Measurements from ENCODE around the gene LDLR.

The LDLR gene

DNA sequence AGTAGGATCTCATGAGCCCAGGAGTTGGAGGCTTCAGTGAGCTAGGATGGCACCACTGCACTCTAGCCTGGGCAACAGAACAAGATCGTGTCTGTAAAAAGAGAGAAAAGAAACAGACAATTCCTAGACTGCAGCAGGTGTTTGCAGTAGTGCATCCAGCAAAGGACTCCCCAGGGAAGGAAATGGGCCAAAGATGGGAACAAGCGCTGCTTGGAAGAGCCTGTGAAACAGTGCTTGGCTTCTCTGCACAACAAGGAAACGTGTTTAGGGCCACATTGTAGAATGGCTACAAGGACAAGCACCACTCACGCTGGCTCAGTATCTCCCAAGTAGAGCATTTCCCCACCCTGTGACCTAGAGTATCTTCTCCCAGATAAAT is 35.5 kb upstream of the LDLR start:
- FAIRE-seq (peak; percentile 57), DNase-seq (ENCODE audit: insufficient read length, low spot score) (no peak)
- TF ChIP-seq PAX5 (IDR thresholded peaks at IDR 0.05; ENCODE audit: insufficient read depth, low read length, severe bottlenecking) (no peak), SPI1 (IDR thresholded peaks at IDR 0.05; ENCODE audit: low read depth, low read length) (no peak), TAF1 (IDR thresholded peaks at IDR 0.05; ENCODE audit: low read depth, low read length) (no peak), POU2F2 (IDR thresholded peaks at IDR 0.05; ENCODE audit: low read depth, low read length) (no peak), POLR2A (IDR thresholded peaks at IDR 0.05; ENCODE audit: low read depth, low read length) (no peak), POLR2AphosphoS5 (IDR thresholded peaks at IDR 0.05; ENCODE audit: low read depth, low read length) (no peak)

DNA sequence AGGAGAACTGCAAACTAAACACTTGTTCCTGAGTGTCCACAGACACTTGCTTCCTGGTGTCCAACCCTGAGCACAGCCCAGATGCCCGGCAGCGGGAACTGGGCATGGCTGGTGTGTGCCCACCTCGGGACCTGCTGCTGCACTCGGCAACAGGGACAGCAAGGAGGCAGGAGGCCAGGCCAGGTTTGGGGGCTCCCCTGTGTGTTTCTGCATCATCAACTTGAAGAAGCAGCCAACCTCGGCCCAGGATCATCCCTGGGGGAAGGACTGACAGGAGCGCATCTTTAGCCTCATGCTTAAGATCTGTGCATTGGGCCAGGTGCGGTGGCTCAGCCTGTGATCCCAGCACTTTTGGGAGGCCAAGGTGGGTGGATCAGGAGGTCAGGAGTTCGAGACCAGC is 35.1 kb upstream of the LDLR start:
- TF ChIP-seq TAF1 (IDR thresholded peaks at IDR 0.05; ENCODE audit: low read depth, low read length) (no peak), POLR2AphosphoS5 (IDR thresholded peaks at IDR 0.05; ENCODE audit: low read depth, low read length) (no peak), POU2F2 (IDR thresholded peaks at IDR 0.05; ENCODE audit: low read depth, low read length) (no peak), PAX5 (IDR thresholded peaks at IDR 0.05; ENCODE audit: insufficient read depth, low read length, severe bottlenecking) (no peak), POLR2A (IDR thresholded peaks at IDR 0.05; ENCODE audit: low read depth, low read length) (no peak), SPI1 (IDR thresholded peaks at IDR 0.05; ENCODE audit: low read depth, low read length) (no peak)
- FAIRE-seq (no peak), DNase-seq (ENCODE audit: insufficient read length, low spot score) (no peak)

DNA sequence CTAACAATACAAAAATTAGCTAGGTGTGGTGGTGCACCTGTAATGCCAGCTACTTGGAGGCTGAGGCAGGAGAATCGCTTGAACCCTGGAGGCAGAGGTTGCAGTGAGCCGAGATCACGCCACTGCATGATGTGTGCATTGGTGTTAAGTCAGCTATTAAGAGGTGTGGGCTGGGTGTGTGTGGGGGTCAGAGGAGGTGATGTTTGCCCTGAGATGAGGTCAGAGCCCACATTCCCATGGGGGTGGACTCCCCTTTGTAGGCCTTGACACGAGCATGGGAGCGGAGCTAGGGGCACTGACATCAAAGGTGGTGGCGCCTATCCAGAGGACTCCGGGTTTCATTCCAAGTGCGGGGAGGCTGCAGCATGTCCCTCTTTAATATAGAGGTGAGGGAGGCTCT is 34.6 kb upstream of the LDLR start:
- TF ChIP-seq POU2F2 (IDR thresholded peaks at IDR 0.05; ENCODE audit: low read depth, low read length) (no peak), POLR2AphosphoS5 (IDR thresholded peaks at IDR 0.05; ENCODE audit: low read depth, low read length) (no peak), TAF1 (IDR thresholded peaks at IDR 0.05; ENCODE audit: low read depth, low read length) (no peak), PAX5 (IDR thresholded peaks at IDR 0.05; ENCODE audit: insufficient read depth, low read length, severe bottlenecking) (no peak), POLR2A (IDR thresholded peaks at IDR 0.05; ENCODE audit: low read depth, low read length) (no peak), SPI1 (IDR thresholded peaks at IDR 0.05; ENCODE audit: low read depth, low read length) (no peak)
- FAIRE-seq (no peak), DNase-seq (ENCODE audit: insufficient read length, low spot score) (no peak)

DNA sequence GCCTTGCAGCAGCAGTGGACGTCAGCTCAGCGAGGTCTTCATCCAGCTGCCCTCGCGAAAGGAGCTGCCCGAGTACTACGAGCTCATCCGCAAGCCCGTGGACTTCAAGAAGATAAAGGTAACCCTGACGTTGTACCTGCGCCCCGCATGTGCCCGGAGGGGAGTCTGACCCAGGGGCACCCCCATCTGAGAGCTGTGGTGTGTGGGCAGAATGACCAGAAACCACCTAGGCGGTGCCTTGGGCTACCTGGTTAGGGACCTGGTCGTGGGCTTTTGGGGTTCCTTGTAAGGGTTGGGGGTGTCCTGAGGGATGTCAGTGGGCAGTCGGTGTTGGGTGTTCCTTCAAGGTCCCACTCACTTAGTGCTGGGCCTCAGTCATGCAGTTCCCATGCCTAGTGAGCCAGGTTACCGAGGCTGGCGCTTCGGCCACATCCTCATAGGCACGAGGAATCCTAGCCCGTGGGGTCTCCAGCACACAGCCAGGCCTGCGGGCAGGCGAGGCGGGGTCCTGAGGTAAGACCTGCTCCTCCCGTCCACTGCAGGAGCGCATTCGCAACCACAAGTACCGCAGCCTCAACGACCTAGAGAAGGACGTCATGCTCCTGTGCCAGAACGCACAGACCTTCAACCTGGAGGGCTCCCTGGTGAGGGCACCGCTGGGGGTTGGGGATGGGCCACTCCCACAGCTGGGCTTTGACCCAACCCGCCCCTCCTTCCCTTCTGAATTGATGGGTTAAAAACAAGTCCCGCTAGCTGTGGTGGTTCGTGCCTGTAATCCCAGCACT is 30.8 kb upstream of the LDLR start:
- no peak for TF ChIP-seq PAX5 (IDR thresholded peaks at IDR 0.05; ENCODE audit: insufficient read depth, low read length, severe bottlenecking)
- no peak for TF ChIP-seq SPI1 (IDR thresholded peaks at IDR 0.05; ENCODE audit: low read depth, low read length)
- TF ChIP-seq TAF1 (IDR thresholded peaks at IDR 0.05; ENCODE audit: low read depth, low read length) = no peak
- FAIRE-seq (no peak), DNase-seq (ENCODE audit: insufficient read length, low spot score) (no peak)

DNA sequence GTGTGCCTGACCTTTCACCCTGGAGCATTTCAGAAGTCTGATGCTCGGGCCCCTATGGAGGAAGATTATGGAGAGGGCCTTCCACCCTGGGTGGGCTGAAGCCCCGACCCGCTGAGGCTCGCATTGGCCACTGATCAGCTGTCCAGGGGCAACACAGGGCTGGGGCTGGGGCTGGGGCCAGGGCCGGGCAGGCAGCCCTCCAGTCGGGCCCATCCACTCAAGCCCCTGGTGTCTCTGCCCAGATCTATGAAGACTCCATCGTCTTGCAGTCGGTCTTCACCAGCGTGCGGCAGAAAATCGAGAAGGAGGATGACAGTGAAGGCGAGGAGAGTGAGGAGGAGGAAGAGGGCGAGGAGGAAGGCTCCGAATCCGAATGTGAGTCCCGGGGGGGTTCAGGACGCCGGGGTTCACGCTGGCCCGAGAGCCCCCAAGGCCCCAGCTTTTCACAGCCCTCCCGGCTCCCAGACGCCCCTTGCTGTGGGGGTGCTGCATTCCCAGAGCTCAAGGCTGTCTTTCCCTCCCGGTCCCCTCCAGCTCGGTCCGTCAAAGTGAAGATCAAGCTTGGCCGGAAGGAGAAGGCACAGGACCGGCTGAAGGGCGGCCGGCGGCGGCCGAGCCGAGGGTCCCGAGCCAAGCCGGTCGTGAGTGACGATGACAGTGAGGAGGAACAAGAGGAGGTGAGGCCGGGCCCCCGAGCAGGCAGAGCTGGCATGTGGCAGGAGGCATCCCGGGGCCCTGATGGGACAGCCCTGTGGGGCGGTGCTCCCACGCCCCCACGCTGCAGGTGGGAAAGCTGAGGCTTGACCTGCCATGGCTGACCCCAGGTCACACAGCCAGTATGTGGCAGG is 29.5 kb upstream of the LDLR start:
- no peak for DNase-seq (ENCODE audit: insufficient read length, low spot score)
- FAIRE-seq = no peak
- TF ChIP-seq POU2F2 (IDR thresholded peaks at IDR 0.05; ENCODE audit: low read depth, low read length) (no peak), PAX5 (IDR thresholded peaks at IDR 0.05; ENCODE audit: insufficient read depth, low read length, severe bottlenecking) (no peak), POLR2AphosphoS5 (IDR thresholded peaks at IDR 0.05; ENCODE audit: low read depth, low read length) (no peak), SPI1 (IDR thresholded peaks at IDR 0.05; ENCODE audit: low read depth, low read length) (no peak), TAF1 (IDR thresholded peaks at IDR 0.05; ENCODE audit: low read depth, low read length) (no peak)

DNA sequence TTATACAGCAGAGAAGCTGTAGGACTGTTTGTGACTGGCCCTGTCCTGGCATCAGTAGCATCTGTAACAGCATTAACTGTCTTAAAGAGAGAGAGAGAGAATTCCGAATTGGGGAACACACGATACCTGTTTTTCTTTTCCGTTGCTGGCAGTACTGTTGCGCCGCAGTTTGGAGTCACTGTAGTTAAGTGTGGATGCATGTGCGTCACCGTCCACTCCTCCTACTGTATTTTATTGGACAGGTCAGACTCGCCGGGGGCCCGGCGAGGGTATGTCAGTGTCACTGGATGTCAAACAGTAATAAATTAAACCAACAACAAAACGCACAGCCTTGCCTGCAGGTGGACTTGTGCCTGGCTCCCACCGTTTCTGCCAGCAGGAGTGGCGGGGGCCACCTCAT is 27.3 kb upstream of the LDLR start:
- no peak for DNase-seq (ENCODE audit: insufficient read length, low spot score)
- no peak for TF ChIP-seq POU2F2 (IDR thresholded peaks at IDR 0.05; ENCODE audit: low read depth, low read length)
- TF ChIP-seq TAF1 (IDR thresholded peaks at IDR 0.05; ENCODE audit: low read depth, low read length) = no peak
- TF ChIP-seq POLR2A (IDR thresholded peaks at IDR 0.05; ENCODE audit: low read depth, low read length) = no peak
- TF ChIP-seq POLR2AphosphoS5 (IDR thresholded peaks at IDR 0.05; ENCODE audit: low read depth, low read length) = no peak
- no peak for TF ChIP-seq PAX5 (IDR thresholded peaks at IDR 0.05; ENCODE audit: insufficient read depth, low read length, severe bottlenecking)
- TF ChIP-seq SPI1 (IDR thresholded peaks at IDR 0.05; ENCODE audit: low read depth, low read length) = no peak
- no peak for FAIRE-seq

DNA sequence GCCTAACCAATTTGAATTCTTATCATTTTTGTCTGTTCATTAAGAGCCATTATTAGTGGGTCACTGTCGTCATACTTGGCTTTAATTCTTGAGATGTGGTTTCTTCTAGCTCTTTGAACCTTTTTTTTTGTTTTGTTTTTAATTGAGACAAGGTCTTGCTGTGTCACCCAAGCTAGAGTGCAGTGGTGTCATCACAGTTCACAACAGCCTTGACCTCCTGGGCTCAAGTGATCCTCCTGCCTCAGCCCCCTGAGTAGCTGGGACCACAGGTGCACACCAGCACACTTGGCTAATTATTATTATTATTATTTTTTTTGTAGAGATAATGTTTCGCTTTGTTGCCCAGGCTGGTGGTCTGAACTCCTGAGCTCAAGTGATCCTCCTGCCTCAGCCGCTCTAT is 25.8 kb upstream of the LDLR start:
- no peak for TF ChIP-seq POLR2A (IDR thresholded peaks at IDR 0.05; ENCODE audit: low read depth, low read length)
- no peak for TF ChIP-seq PAX5 (IDR thresholded peaks at IDR 0.05; ENCODE audit: insufficient read depth, low read length, severe bottlenecking)
- TF ChIP-seq POLR2AphosphoS5 (IDR thresholded peaks at IDR 0.05; ENCODE audit: low read depth, low read length) = no peak
- TF ChIP-seq TAF1 (IDR thresholded peaks at IDR 0.05; ENCODE audit: low read depth, low read length) = no peak
- no peak for TF ChIP-seq SPI1 (IDR thresholded peaks at IDR 0.05; ENCODE audit: low read depth, low read length)
- no peak for TF ChIP-seq POU2F2 (IDR thresholded peaks at IDR 0.05; ENCODE audit: low read depth, low read length)
- DNase-seq (ENCODE audit: insufficient read length, low spot score) (no peak), FAIRE-seq (no peak)

DNA sequence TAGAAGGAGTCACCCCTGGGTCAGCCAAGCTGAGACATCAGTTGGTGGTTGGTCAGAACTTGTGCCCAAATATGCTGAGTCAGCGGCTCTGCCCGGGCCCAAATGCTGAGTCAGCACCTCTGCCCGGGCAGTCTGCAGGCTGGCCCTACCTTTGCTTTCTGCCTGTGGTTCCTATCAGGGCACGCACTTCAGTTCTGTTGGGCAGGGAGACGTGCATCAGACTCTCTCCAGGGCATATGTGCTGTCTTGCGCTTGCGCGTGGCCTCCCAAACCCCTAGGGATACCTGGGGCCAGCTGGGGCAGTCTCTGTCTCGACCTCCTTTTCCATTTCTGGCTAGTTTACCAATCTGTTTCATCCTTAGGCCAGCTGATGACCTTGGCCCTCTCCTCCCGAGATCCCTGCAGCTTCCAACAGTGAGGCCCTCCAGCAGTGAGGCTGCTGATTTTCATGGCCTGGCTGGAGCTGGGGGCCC is 24.4 kb upstream of the LDLR start:
- FAIRE-seq (no peak), DNase-seq (ENCODE audit: insufficient read length, low spot score) (no peak)
- TF ChIP-seq POU2F2 (IDR thresholded peaks at IDR 0.05; ENCODE audit: low read depth, low read length) (no peak), POLR2AphosphoS5 (IDR thresholded peaks at IDR 0.05; ENCODE audit: low read depth, low read length) (no peak), SPI1 (IDR thresholded peaks at IDR 0.05; ENCODE audit: low read depth, low read length) (no peak), POLR2A (IDR thresholded peaks at IDR 0.05; ENCODE audit: low read depth, low read length) (no peak), PAX5 (IDR thresholded peaks at IDR 0.05; ENCODE audit: insufficient read depth, low read length, severe bottlenecking) (no peak), TAF1 (IDR thresholded peaks at IDR 0.05; ENCODE audit: low read depth, low read length) (no peak)

DNA sequence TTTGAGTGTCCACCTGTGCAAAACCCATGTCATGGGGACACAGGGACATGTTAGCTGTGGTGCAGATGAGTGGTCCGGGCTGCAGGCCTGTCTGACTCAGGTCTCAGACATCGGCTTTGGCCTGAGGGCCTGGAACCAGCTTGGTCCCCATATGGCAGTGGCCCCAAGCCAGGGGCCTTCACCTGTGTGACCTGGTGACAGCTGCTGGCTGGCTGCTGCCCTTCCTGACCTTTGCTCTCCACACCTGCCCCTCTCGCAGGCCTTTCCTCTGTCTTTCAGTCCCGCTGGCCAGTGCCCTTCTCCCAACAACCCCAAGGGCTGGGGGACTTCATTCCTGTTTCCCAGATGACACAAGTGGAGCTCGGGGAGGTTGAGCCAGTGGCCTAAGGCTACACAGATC is 22.9 kb upstream of the LDLR start:
- FAIRE-seq (no peak), DNase-seq (ENCODE audit: insufficient read length, low spot score) (no peak)
- TF ChIP-seq POLR2A (IDR thresholded peaks at IDR 0.05; ENCODE audit: low read depth, low read length) = no peak
- no peak; the same call in 1 of the 2 replicates for TF ChIP-seq POLR2AphosphoS5 (IDR thresholded peaks at IDR 0.05; ENCODE audit: low read depth, low read length)
- TF ChIP-seq PAX5 (IDR thresholded peaks at IDR 0.05; ENCODE audit: insufficient read depth, low read length, severe bottlenecking) = no peak
- TF ChIP-seq POU2F2 (IDR thresholded peaks at IDR 0.05; ENCODE audit: low read depth, low read length) = no peak
- TF ChIP-seq SPI1 (IDR thresholded peaks at IDR 0.05; ENCODE audit: low read depth, low read length) = no peak
- TF ChIP-seq TAF1 (IDR thresholded peaks at IDR 0.05; ENCODE audit: low read depth, low read length) = no peak

All from GM12891 (cell line).